Suprapubic skin (tissue), 4 donors: Measurements from ENCODE around the gene SMOC2.

Experiments
- CTCF ChIP-seq, 2 donors: fragments of 200-600 bp in 1 of 2; fragments of 450-650 bp in 1 of 2; sonication (generic) in 1 of 2; IDR thresholded peaks; one replicate each; pipeline ENCODE4 v1.5.1; 2016 to 2019; ENCODE audit warnings: antibody characterized with exemption in 2 of 2, mild to moderate bottlenecking in 1 of 2, moderate library complexity in 1 of 2
- EP300 ChIP-seq: sonication (generic); formaldehyde crosslinking; IDR thresholded peaks from one replicate; pipeline ENCODE4 v1.6.1; 2017; ENCODE audit warnings: antibody characterized with exemption
- POLR2A ChIP-seq, 2 donors: fragments of 450-650 bp; IDR thresholded peaks; one replicate each; pipeline ENCODE4 v1.6.1; 2017; ENCODE audit warnings: antibody characterized with exemption in 2 of 2, mild to moderate bottlenecking in 2 of 2, moderate library complexity in 2 of 2
- POLR2AphosphoS5 ChIP-seq, 3 donors: sonication (generic); formaldehyde crosslinking; IDR thresholded peaks; one replicate each; pipeline ENCODE4 v1.6.1; 2017; ENCODE audit warnings: antibody characterized with exemption in 3 of 3

DNA sequence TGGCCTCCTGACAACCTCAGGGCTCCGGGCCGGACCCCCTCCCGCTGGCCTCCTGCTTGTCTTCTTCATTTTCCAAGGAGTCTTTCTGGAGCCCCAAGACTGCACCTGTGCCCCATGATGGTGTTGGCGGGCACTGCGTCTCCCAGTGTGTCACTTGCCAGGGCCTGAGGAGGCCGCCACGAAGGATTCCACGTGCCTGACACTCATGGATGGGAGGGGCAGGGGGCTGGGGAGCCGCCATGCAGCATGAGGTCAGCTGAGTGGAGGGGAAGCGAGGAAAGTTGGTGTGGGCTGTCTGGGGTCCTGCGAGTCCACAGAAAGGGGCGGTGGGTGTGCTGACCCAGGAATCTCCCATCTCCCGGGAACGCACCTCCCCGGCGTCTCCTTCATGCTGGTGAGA lies 165.7 kb downstream of the SMOC2 start:
- no peak for TF ChIP-seq POLR2A (IDR thresholded peaks at IDR 0.05)
- no peak for TF ChIP-seq CTCF (IDR thresholded peaks at IDR 0.05)
- no peak for TF ChIP-seq EP300
- TF ChIP-seq POLR2AphosphoS5 (IDR thresholded peaks at IDR 0.05) = no peak
